RCC 7860 (cell line): ENCODE measurements around the gene MAST4.

Experiments
- DNase-seq: peaks from one replicate; pipeline ENCODE4 v3.0.0-alpha.2; 2015; ENCODE audit warnings: low spot score
- FAIRE-seq: peaks from 2 replicates; lab custom pipeline; 2012; peaks lifted over from hg19 to GRCh38; lab: Jason Lieb, UNC

The MAST4 gene

GRCh38 chr5:66644111-66644510, 47.9 kb downstream of the MAST4 start:
- no peak for DNase-seq
- no peak for FAIRE-seq

- FAIRE-seq (no peak), DNase-seq (no peak)
Measured at GRCh38 chr5:66645039-66645438, 48.8 kb downstream of the MAST4 start.

GRCh38 chr5:66646570-66646969, 50.4 kb downstream of the MAST4 start:
- no peak for DNase-seq
- no peak for FAIRE-seq

GRCh38 chr5:66647146-66647856, 51.1 kb downstream of the MAST4 start:
- FAIRE-seq (no peak), DNase-seq (no peak)

- FAIRE-seq: no peak
- DNase-seq: no peak
Measured at GRCh38 chr5:66652818-66653217, 56.6 kb downstream of the MAST4 start.

- DNase-seq (no peak), FAIRE-seq (no peak)
Measured at GRCh38 chr5:66653325-66653724, 57.1 kb downstream of the MAST4 start.

GRCh38 chr5:66655395-66656324, 59.5 kb downstream of the MAST4 start:
- FAIRE-seq (no peak), DNase-seq (no peak)

GRCh38 chr5:66658516-66658915, 62.3 kb downstream of the MAST4 start:
- FAIRE-seq: no peak
- DNase-seq: no peak

GRCh38 chr5:66659780-66660179, 63.6 kb downstream of the MAST4 start:
- DNase-seq (no peak), FAIRE-seq (no peak)

- DNase-seq: no peak
- no peak for FAIRE-seq
Measured at GRCh38 chr5:66660396-66660795, 64.2 kb downstream of the MAST4 start.

GRCh38 chr5:66661149-66661548, 65.0 kb downstream of the MAST4 start:
- no peak for DNase-seq
- FAIRE-seq: no peak

- FAIRE-seq (no peak), DNase-seq (no peak)
Measured at GRCh38 chr5:66666778-66667177, 70.6 kb downstream of the MAST4 start.

GRCh38 chr5:66669086-66669861, 73.1 kb downstream of the MAST4 start:
- DNase-seq (no peak), FAIRE-seq (no peak)

GRCh38 chr5:66669862-66670195, 73.6 kb downstream of the MAST4 start:
- FAIRE-seq (no peak), DNase-seq (no peak)

GRCh38 chr5:66671305-66671704, 75.1 kb downstream of the MAST4 start:
- no peak for DNase-seq
- no peak for FAIRE-seq

GRCh38 chr5:66674802-66675201, 78.6 kb downstream of the MAST4 start:
- no peak for DNase-seq
- FAIRE-seq: no peak

- DNase-seq (no peak), FAIRE-seq (no peak)
Measured at GRCh38 chr5:66675406-66675805, 79.2 kb downstream of the MAST4 start.

GRCh38 chr5:66680221-66680620, 84.0 kb downstream of the MAST4 start:
- FAIRE-seq: no peak
- no peak for DNase-seq

- no peak for FAIRE-seq
- no peak for DNase-seq
Measured at GRCh38 chr5:66680804-66681203, 84.6 kb downstream of the MAST4 start.

GRCh38 chr5:66684663-66685062, 88.5 kb downstream of the MAST4 start:
- DNase-seq: no peak
- no peak for FAIRE-seq

- no peak for DNase-seq
- no peak for FAIRE-seq
Measured at GRCh38 chr5:66689522-66690220, 93.5 kb downstream of the MAST4 start.
